ENCODE data around the gene GNG7.
A peak's percentile ranks its signal among the peaks of the same experiment; 100 is the strongest.
"Not testable (repeated sequence)": the region's sequence is repeated elsewhere in the genome, so short reads cannot be mapped to it uniquely, and the experiment has no call there.

Gene GNG7

DNA sequence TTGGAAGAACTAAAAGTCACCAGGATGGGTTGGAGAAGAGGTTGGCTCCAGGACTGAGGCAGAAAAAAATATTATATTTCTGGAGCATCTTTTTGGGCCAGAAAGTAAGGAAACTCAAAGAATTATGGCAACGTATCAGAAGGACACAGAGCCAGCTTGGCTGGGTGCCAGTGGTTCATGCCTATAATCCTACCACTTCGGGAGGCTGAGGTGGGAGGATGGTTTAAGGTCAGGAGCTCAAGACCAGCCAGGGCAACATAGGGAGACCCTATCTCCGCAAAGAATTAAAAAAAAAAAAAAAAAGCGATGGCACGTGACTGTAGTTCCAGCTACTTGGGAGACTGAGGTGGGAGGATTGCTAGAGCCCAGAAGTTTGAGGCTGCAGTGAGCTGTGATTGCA is 118.5 kb downstream of the GNG7 start:
- H3K27ac ChIP-seq, result no peak overlapping the region
- no peak for TF ChIP-seq ZFX (IDR thresholded peaks at IDR 0.05)
- no peak for TF ChIP-seq CTCF (conservative IDR thresholded peaks at IDR 0.05)

DNA sequence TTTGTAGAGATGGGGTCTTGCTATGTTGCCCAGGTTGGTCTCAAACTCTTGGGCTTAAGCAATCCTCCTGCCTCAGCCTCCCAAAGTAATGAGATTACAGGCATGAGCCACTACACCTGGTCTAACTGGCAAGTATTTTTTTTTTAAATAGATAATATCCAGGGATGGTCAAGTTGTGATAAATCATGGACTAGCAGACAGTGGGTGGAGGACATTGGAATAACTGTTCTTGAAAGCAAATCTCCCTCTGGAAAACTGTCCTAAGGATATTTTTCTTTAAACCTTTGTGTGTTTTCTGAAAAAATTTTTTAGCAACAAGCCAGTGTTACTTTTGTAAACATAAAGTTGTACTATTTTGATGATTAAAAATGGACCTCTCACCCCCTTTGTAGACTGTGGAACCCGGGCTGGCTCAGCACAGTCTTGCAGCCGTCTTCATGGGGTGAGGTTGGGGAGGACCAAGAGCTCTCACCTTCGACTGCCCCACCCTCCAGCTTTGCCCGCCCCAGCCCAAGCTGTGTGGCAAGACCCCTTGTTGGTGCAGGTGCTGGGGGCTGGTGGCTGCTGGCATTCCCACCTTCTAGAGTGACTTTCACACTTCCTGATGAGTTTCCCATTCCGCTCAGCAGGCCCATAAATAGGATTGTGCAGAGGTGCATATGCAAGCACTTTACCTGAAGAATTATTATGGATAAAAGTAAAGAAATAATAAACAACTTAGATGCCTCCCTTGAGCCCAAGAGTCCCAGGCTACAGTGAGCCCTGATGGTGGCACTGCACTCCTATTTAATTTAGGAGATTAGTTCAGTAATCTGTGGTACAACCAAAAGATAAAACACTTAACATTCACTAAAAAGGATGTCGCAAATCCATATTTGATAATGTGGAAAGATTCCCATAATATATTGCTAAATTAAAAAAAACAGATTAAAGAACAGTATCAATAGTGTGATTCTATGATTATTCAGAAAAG is 119.2 kb downstream of the GNG7 start:
- TF ChIP-seq CTCF (conservative IDR thresholded peaks at IDR 0.05) (no peak), ZFX (IDR thresholded peaks at IDR 0.05) (no peak)
- no peak overlapping the region for H3K27ac ChIP-seq

GRCh38 chr19:2580396-2580795 is 122.1 kb downstream of the GNG7 start:
- H3K27ac ChIP-seq, result not testable (repeated sequence)

DNA sequence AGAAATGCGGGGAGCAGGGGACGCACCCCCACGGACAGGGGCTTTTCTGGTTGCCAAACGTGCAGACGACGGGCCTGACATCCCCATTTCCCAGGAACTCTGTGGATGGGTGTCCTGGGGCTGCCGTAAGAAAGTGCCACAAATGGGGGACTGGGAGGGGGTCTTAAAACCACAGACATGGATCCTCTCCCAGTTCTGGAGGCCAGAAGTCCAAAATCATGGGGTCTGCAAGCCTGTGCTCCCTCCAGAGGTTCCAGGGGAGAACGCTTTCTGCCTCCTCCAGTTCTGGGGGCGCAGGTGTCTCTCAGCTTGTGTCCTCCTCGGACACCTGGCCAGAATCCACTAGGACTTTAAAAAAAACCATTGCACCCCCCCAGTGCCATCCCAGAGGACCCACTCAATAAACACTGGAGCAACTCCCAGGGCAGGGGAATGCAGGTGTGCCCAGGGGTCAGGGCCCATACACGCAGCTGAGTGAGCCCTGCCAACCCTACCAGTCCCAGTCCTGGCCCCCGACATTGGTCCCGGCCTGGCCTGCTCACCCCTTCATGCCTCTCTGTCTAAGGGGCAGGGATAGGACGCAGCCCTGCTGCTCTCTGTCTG is 122.7 kb downstream of the GNG7 start:
- TF ChIP-seq CTCF (conservative IDR thresholded peaks at IDR 0.05) (peak; percentile 41), ZFX (IDR thresholded peaks at IDR 0.05) (no peak)
- H3K27ac ChIP-seq, result peak overlapping the region; percentile 72

DNA sequence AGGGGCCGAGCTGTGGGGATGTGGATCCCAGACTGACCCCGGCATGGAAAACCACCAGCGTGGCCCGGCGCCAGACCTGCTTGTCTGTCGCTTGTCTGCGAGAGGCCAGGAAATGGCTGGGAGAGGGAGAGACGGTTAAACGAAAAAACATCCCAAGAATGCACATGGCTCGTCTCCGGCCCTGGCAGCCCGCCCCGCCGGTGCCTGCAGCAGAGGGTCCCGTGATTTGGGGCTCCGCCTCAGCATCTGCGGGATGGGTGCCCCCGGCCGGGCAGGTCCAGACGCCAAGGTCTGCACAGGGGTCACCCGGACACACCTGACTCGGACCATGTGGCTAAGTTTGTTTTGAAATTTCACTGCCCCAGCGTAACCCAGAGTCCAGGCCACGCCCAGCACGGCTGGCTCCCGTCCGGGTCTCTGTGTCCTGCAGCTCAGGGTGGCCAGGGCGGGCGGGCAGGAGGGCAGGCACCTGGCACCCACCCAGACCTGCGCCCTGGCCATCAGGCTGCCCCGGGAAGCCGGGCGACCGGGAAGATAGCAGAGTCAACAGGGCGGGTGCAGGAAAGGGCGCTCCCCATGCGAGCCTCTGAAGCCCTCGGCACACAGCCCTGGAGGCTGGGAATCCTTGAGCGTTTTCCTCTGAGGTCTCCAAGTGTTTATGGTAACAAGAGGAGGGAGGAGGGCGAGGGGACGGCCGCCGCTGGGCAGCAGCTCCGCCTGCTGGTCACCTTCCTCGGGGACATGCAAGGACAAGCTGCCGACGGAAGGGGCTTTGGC is 123.4 kb downstream of the GNG7 start:
- TF ChIP-seq ZFX (IDR thresholded peaks at IDR 0.05), result no peak
- TF ChIP-seq CTCF (conservative IDR thresholded peaks at IDR 0.05), result peak; percentile 98
- H3K27ac ChIP-seq, result peak overlapping the region; percentile 72

- no peak for TF ChIP-seq ZFX (IDR thresholded peaks at IDR 0.05)
- TF ChIP-seq CTCF (conservative IDR thresholded peaks at IDR 0.05), result no peak
- H3K27ac ChIP-seq, result peak overlapping the region; percentile 72
Measured at GRCh38 chr19:2578391-2578890, 124.1 kb downstream of the GNG7 start.

DNA sequence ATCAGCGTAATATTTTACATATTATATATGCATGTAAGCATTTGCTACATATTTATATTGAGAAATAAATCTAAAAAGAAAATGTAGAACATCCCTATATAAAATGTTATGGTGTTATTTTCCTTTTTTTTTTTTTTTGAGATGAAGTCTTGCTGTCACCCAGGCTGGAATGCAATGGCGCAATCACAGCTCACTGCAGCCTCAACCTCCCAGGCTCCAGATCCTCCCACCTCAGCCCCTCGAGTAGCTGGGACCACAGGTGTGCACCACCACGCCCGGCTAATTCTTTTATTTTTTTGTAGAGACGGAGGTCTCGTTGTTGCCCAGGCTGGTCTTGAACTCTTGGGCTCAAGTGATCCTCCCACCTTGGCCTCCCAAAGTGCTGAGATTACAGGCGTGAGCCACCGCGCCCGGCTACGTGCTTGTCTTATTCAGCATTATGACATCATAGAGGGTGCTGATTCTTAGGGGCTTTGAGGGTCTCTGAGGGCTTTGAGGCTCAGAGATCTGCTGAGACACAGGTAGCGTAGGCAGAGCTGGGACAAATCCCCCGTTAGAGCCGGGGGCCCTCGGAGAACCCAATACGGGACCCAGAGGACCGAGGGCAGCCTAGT is 124.7 kb downstream of the GNG7 start:
- no peak overlapping the region for H3K27ac ChIP-seq
- TF ChIP-seq CTCF (conservative IDR thresholded peaks at IDR 0.05) (no peak), ZFX (IDR thresholded peaks at IDR 0.05) (no peak)

Measured in C4-2B (cell line).